ENCODE measurements around the gene GRAMD1A.

The GRAMD1A gene

GRCh38 chr19:34976611-34977010 lies 23.5 kb upstream of the GRAMD1A start:
- H3K36me3 ChIP-seq: no peaks in the 10 kb centered on the region
- TF ChIP-seq CTCF (IDR thresholded peaks at IDR 0.05; ENCODE audit: low read depth, low read length): no peak
- no peak for DNase-seq
- no peak overlapping the region for H3K4me3 ChIP-seq (ENCODE audit: low read depth, low read length)
- H3K27me3 ChIP-seq: no peaks in the 10 kb centered on the region
- H3K9me3 ChIP-seq: no peaks in the 10 kb centered on the region
- no peaks in the 10 kb centered on the region for H3K4me1 ChIP-seq

GRCh38 chr19:34979819-34980640 lies 20.1 kb upstream of the GRAMD1A start:
- Histone ChIP-seq H3K36me3 (no peaks in the 10 kb centered on the region), H3K27me3 (no peaks in the 10 kb centered on the region), H3K9me3 (no peaks in the 10 kb centered on the region), H3K4me3 (ENCODE audit: low read depth, low read length) (no peak overlapping the region), H3K4me1 (no peaks in the 10 kb centered on the region)
- no peak for TF ChIP-seq CTCF (IDR thresholded peaks at IDR 0.05; ENCODE audit: low read depth, low read length)
- no peak for DNase-seq

DNA sequence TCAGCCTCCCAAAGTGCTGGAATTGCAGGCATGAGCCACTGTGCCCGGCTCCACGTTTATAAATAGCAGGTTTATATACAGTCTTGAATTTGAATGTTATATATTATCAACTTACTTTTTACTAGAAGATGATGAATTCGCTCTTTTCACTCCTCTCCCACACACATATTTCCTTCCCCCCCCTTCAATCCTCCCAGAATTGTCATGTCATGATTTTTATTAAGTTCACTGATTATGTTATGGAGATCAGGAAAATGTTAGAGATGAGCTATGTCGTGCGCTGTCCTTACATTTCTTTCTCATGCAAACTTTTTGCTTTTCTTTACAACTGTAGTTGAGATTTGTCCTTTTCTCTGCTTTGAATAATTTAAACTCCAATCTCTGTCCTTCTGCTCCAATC lies 17.8 kb upstream of the GRAMD1A start:
- no peak for TF ChIP-seq CTCF (IDR thresholded peaks at IDR 0.05; ENCODE audit: low read depth, low read length)
- Histone ChIP-seq H3K4me1 (no peaks in the 10 kb centered on the region), H3K9me3 (no peaks in the 10 kb centered on the region), H3K27me3 (no peaks in the 10 kb centered on the region), H3K4me3 (ENCODE audit: low read depth, low read length) (no peak overlapping the region), H3K36me3 (no peaks in the 10 kb centered on the region)
- DNase-seq: no peak

DNA sequence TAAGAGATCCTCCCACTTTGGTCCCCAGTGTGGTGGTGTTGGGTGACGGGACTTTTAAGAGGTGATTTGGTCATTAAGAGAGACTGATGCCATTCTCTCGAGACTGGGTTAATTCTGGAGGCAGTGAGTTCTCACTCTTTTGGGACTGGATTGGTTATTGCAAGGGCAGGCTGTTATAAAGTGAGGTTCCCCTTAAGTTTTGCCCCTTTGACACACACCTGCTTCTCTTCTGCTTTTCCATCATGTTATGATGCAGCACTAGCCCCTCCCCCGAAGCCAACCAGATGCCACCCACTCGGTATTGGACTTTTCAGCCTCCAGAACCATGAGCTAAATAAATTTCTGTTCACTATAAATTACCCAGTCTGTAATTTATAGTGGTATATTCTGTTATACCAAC lies 16.3 kb upstream of the GRAMD1A start:
- Histone ChIP-seq H3K4me1 (no peaks in the 10 kb centered on the region), H3K36me3 (no peaks in the 10 kb centered on the region), H3K9me3 (no peaks in the 10 kb centered on the region), H3K4me3 (ENCODE audit: low read depth, low read length) (no peak overlapping the region), H3K27me3 (no peaks in the 10 kb centered on the region)
- no peak for TF ChIP-seq CTCF (IDR thresholded peaks at IDR 0.05; ENCODE audit: low read depth, low read length)
- no peak for DNase-seq

DNA sequence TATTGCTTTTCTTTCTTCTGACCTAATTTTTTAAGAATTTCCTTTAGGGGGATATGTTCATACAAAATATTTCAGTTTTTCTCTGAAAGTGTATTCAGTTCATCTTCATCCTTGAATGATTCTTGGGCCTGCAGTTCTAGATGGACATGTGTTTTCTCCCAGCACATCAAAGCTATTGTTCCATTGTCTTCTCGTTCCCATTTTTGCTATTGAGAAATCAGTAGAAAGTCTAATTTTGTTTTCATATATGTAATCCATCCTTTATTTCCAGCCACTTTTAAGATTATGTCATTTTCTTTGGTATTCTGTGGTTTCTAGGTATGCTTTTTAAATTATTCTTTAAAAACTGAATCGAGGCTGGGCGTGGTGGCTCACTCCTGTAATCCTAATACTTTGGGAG lies 15.8 kb upstream of the GRAMD1A start:
- DNase-seq: no peak

More for the DNA sequence above, 15.8 kb upstream of the GRAMD1A start:
- H3K4me1 ChIP-seq: no peaks in the 10 kb centered on the region
- no peaks in the 10 kb centered on the region for H3K27me3 ChIP-seq
- H3K4me3 ChIP-seq (ENCODE audit: low read depth, low read length): no peak overlapping the region
- H3K36me3 ChIP-seq: no peaks in the 10 kb centered on the region
- H3K9me3 ChIP-seq: no peaks in the 10 kb centered on the region
- no peak for TF ChIP-seq CTCF (IDR thresholded peaks at IDR 0.05; ENCODE audit: low read depth, low read length)

Measured in BE2C (cell line).